PC-3 (cell line): Measurements from ENCODE around the gene TMEM239.

Experiments
- EZH2 ChIP-seq: fragments of 300-600 bp; sonication (generic); IDR thresholded peaks from one replicate; pipeline ENCODE4 v1.6.1; 2017; ENCODE audit warnings: antibody characterized with exemption, mild to moderate bottlenecking, low read length; ENCODE audit not compliant: unreplicated experiment
- TF ChIP-seq, protein P1 (sequence below): fragments of 300-600 bp; sonication (generic); conservative IDR thresholded peaks from 2 replicates; pipeline ENCODE4 v1.5.1; 2017; ENCODE audit warnings: antibody characterized with exemption, low read depth, mild to moderate bottlenecking, low read length

DNA sequence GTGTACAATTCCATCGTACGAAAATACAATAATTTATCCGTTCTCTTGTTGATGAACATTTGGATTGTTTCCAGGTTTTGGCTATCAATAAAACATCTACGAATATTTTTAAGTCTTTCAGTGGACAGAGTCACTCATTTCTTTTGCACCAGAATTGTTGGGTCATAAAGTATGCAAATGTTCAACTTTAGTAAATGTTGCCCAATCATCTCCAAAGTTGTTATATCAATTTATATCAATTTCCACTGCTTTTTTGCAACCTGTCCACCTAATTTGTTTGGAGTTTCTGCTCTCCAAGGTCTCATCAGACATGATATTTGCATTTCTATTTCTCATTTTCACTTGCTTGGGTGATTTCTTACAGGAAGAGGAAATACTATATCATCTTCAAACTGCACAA, 10.5 kb downstream of the TMEM239 start:
- TF ChIP-seq, protein P1, sequence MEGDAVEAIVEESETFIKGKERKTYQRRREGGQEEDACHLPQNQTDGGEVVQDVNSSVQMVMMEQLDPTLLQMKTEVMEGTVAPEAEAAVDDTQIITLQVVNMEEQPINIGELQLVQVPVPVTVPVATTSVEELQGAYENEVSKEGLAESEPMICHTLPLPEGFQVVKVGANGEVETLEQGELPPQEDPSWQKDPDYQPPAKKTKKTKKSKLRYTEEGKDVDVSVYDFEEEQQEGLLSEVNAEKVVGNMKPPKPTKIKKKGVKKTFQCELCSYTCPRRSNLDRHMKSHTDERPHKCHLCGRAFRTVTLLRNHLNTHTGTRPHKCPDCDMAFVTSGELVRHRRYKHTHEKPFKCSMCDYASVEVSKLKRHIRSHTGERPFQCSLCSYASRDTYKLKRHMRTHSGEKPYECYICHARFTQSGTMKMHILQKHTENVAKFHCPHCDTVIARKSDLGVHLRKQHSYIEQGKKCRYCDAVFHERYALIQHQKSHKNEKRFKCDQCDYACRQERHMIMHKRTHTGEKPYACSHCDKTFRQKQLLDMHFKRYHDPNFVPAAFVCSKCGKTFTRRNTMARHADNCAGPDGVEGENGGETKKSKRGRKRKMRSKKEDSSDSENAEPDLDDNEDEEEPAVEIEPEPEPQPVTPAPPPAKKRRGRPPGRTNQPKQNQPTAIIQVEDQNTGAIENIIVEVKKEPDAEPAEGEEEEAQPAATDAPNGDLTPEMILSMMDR: no peak
- TF ChIP-seq EZH2: no peak
